ENCODE measurements around the gene SCN3B. TPM values are rescaled to one million over a fixed set of nuclear protein-coding genes. Genes with fewer than 3 reads are reported as not detected.

SCN3B gene
- total and polyA plus RNA-seq, 2 of the 13 experiments (the other 11 are each of a cell fraction or from before 2014, with no cell fraction given) = 0.07 to 0.11 TPM

DNA sequence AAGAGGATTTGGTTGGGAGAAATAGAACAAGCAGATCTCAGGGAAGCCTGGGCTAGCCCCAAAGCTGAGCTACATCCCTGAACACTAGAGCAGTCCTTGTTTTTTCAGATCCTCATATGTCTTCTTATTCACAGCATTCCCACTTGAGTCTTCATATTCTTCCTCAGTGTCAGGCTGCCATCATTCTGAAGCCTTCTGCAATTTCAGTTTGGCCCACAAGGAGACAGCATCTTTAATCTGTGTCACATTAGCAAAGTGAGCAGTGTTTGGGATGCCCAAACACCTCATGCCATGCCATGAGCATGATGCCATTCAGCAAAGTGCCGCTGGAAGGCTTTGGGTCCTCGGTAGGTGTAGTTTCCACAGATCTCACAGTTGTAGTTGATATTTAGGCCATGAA lies 56.6 kb downstream of the SCN3B start:
- Histone ChIP-seq H3K27me3 (ENCODE audit: control insufficient read depth in 1 of 2, insufficient read depth in 2 of 2, low read length in 2 of 2) (no peaks in the 10 kb centered on the region), H2AFZ (ENCODE audit: low read length) (no peak overlapping the region), H3K4me1 (ENCODE audit: insufficient read depth, low read length) (no peaks in the 10 kb centered on the region), H3K9me3 (ENCODE audit: low read length) (no peaks in the 10 kb centered on the region), H3K79me2 (ENCODE audit: insufficient read depth, low read length) (no peaks in the 10 kb centered on the region), H3K36me3 (replicated peaks in 1 of 2; ENCODE audit: control insufficient read depth in 1 of 2, insufficient read depth in 2 of 2, low read length in 2 of 2) (no peaks in the 10 kb centered on the region), H4K20me1 (ENCODE audit: insufficient read depth, low read length) (no peaks in the 10 kb centered on the region), H3K4me3 (replicated peaks in 1 of 3; ENCODE audit: insufficient read depth in 1 of 3, low read depth in 2 of 3, low read length in 3 of 3) (no peak overlapping the region), H3K9ac (ENCODE audit: insufficient read depth, low read depth, low read length) (no peak overlapping the region), H3K27ac (ENCODE audit: extremely low read length, insufficient read depth, low read length) (no peak overlapping the region), H3K4me2 (ENCODE audit: low read depth, low read length) (no peak overlapping the region)
- ChIA-PET CTCF (ENCODE audit: low intra/inter-chr PET ratio, low total read pairs) (no interaction called here), POLR2A (no interaction called here)
- FAIRE-seq = no peak
- no peak for DNase-seq (ENCODE audit: low spot score)
- ATAC-seq = no peak; the same call in 2 of the 3 replicates
- WGBS (ENCODE audit: low lambda C conversion rate) = 85% methylated on average over 2 of the region's 2 CpGs
- in situ Hi-C loops (cut with HindIII; ENCODE audit: extremely low pct_ligation_motif_present, low pct_unique_long_range_greater_than_20kb) = no loop called here
- no TSS peak for BruUV-seq (replicated peaks)
- intact Hi-C loops (cut with micrococcal nuclease; ENCODE audit: unreplicated experiment) = no loop called here
- TF ChIP-seq ZNF780A (CRISPR knock-in tag; IDR thresholded peaks at IDR 0.05) (no peak), PHF8 (CRISPR knock-in tag; IDR thresholded peaks at IDR 0.05) (no peak), ZBTB42 (CRISPR knock-in tag; IDR thresholded peaks at IDR 0.05) (no peak), SMAD1 (CRISPR knock-in tag; IDR thresholded peaks at IDR 0.05; ENCODE audit: borderline replicate concordance, low read depth) (no peak), MLX (CRISPR knock-in tag; IDR thresholded peaks at IDR 0.05) (no peak), ATM (IDR thresholded peaks at IDR 0.05; ENCODE audit: borderline replicate concordance) (no peak), HNF1B (CRISPR knock-in tag; IDR thresholded peaks at IDR 0.05) (no peak), ZNF362 (CRISPR knock-in tag; IDR thresholded peaks at IDR 0.05; ENCODE audit: borderline replicate concordance) (no peak), MTA1 (CRISPR knock-in tag; IDR thresholded peaks at IDR 0.05; ENCODE audit: borderline replicate concordance) (no peak), HNRNPLL (IDR thresholded peaks at IDR 0.05; ENCODE audit: low read depth, low read length, poor library complexity, severe bottlenecking) (no peak), MTF2 (CRISPR knock-in tag; IDR thresholded peaks at IDR 0.05; ENCODE audit: borderline replicate concordance) (no peak)
- TF ChIP-seq, protein P1, sequence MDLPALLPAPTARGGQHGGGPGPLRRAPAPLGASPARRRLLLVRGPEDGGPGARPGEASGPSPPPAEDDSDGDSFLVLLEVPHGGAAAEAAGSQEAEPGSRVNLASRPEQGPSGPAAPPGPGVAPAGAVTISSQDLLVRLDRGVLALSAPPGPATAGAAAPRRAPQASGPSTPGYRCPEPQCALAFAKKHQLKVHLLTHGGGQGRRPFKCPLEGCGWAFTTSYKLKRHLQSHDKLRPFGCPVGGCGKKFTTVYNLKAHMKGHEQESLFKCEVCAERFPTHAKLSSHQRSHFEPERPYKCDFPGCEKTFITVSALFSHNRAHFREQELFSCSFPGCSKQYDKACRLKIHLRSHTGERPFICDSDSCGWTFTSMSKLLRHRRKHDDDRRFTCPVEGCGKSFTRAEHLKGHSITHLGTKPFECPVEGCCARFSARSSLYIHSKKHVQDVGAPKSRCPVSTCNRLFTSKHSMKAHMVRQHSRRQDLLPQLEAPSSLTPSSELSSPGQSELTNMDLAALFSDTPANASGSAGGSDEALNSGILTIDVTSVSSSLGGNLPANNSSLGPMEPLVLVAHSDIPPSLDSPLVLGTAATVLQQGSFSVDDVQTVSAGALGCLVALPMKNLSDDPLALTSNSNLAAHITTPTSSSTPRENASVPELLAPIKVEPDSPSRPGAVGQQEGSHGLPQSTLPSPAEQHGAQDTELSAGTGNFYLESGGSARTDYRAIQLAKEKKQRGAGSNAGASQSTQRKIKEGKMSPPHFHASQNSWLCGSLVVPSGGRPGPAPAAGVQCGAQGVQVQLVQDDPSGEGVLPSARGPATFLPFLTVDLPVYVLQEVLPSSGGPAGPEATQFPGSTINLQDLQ (CRISPR knock-in tag; IDR thresholded peaks at IDR 0.05) = no peak
- TF ChIP-seq, protein P2, sequence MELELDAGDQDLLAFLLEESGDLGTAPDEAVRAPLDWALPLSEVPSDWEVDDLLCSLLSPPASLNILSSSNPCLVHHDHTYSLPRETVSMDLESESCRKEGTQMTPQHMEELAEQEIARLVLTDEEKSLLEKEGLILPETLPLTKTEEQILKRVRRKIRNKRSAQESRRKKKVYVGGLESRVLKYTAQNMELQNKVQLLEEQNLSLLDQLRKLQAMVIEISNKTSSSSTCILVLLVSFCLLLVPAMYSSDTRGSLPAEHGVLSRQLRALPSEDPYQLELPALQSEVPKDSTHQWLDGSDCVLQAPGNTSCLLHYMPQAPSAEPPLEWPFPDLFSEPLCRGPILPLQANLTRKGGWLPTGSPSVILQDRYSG (CRISPR knock-in tag; IDR thresholded peaks at IDR 0.05) = no peak
